Ishikawa (cell line): ENCODE data around the gene IGSF6.

Experiments used
- CEBPB ChIP-seq: IDR thresholded peaks from 2 replicates; pipeline ENCODE4 v1.6.1; 2012
- CREB1 ChIP-seq: IDR thresholded peaks from 2 replicates; pipeline ENCODE4 v1.6.1; 2012; ENCODE audit warnings: low read depth
- EGR1 ChIP-seq: IDR thresholded peaks from 2 replicates; pipeline ENCODE4 v1.6.1; 2012
- EP300 ChIP-seq: IDR thresholded peaks from 2 replicates; pipeline ENCODE4 v1.6.1; 2012; ENCODE audit warnings: borderline replicate concordance
- FOXM1 ChIP-seq: IDR thresholded peaks from 2 replicates; pipeline ENCODE4 v1.6.1; 2012; ENCODE audit warnings: low read depth, borderline replicate concordance
- NFIC ChIP-seq: IDR thresholded peaks from 2 replicates; pipeline ENCODE4 v1.6.1; 2012
- RAD21 ChIP-seq: IDR thresholded peaks from 2 replicates; pipeline ENCODE4 v1.6.1; 2012; ENCODE audit warnings: low read depth
- TAF1 ChIP-seq: IDR thresholded peaks from 2 replicates; pipeline ENCODE4 v1.6.1; 2012; ENCODE audit warnings: low read depth, mild to moderate bottlenecking
- TCF12 ChIP-seq: IDR thresholded peaks from 2 replicates; pipeline ENCODE4 v1.6.1; 2012; ENCODE audit warnings: low read depth
- TEAD4 ChIP-seq: IDR thresholded peaks from 2 replicates; pipeline ENCODE4 v1.6.1; 2012
- YY1 ChIP-seq: IDR thresholded peaks from 2 replicates; pipeline ENCODE4 v1.6.1; 2012; ENCODE audit warnings: low read depth
- ZBTB7A ChIP-seq: IDR thresholded peaks from 2 replicates; pipeline ENCODE4 v1.6.1; 2012; ENCODE audit warnings: low read depth
- TF ChIP-seq, protein P1 (sequence below): IDR thresholded peaks from 2 replicates; pipeline ENCODE4 v1.6.1; 2012
- TF ChIP-seq, protein P2 (sequence below): IDR thresholded peaks from 2 replicates; pipeline ENCODE4 v1.6.1; 2012
- TF ChIP-seq, protein P3 (sequence below): IDR thresholded peaks from 2 replicates; pipeline ENCODE4 v1.6.1; 2012; ENCODE audit warnings: low read depth, mild to moderate bottlenecking

IGSF6 gene

DNA sequence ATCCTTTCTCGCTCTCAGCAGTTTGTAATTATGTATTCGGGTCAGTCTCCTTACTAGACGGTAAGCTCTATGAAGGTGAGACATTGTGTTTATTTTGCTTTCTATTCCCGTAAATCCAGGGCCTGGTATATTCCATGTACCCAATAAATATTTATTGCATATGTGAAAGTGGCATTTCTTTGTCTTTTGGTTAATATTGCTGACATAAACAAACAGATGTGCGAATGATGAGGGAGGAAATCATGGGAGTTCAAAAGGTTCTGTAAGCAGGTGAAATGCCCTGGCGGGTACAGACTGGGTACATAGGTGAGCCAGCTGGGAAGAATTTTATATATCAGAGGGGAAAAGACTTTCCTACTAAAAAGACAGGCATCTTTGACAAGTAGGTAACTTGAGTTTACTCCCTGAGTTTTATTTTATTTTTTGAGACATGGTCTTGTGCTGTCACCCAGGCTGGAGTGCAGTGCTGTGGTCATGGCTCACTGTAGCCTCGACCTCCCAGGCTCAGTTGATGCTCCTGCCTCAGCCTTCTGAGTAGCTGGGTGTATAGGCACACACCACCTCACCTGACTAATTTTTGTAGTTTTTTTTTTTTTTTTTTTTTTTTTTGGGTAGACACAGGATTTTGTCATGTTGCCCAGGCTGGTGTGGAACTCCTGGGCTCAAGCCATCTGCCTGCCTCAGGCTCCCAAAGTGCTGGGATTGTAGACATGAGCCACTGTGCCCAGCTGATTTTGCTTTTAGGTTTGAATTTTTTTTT, 58.7 kb downstream of the IGSF6 start:
- TF ChIP-seq NFIC (no peak), EGR1 (no peak), TEAD4 (no peak), TAF1 (no peak), YY1 (no peak), RAD21 (no peak), FOXM1 (no peak), EP300 (no peak), CREB1 (no peak), CEBPB (no peak), TCF12 (no peak), ZBTB7A (no peak)
- TF ChIP-seq, protein P1, sequence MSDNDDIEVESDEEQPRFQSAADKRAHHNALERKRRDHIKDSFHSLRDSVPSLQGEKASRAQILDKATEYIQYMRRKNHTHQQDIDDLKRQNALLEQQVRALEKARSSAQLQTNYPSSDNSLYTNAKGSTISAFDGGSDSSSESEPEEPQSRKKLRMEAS: no peak

DNA sequence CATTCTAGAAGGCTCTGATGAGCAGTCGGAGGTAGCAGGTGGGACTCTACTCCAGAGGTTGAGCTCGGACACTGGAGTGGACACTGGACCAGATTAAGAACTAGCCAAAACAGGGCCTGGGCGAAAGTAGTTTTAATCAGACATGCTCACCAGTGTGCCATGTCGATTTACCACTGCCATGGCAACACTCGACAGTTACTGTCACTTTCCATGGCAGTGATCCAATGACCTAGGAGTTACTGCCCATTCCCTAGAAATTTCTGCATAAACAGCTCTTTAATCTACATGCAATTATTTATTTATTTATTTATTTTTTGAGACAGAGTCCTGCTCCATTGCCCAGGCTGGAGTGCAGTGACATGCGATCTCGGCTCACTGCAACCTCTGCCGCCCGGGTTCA, 60.2 kb downstream of the IGSF6 start:
- no peak for TF ChIP-seq TCF12

DNA sequence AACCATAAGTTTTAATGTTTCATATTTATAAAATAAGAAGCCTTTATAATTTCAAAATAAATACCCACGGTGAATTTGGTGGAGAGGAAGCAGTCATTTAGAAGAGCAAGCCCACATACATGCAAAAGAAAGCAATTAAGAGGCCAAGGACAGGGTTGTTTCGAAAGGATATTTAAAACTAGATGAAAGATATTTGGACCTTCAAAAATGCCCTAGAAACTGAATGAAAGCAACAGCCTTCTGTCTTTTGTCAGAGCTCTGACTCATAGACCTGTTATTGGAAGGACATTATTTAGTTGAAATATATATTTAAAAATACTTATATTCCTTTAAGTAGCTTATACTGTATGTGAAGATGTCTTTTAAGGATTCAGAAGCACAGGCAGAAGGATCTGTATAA, 61.6 kb downstream of the IGSF6 start:
- TF ChIP-seq, protein P1: no peak
- TF ChIP-seq CREB1 (no peak), NFIC (no peak), TEAD4 (no peak), ZBTB7A (no peak), RAD21 (no peak), EGR1 (no peak), EP300 (no peak)
- TF ChIP-seq, protein P2, sequence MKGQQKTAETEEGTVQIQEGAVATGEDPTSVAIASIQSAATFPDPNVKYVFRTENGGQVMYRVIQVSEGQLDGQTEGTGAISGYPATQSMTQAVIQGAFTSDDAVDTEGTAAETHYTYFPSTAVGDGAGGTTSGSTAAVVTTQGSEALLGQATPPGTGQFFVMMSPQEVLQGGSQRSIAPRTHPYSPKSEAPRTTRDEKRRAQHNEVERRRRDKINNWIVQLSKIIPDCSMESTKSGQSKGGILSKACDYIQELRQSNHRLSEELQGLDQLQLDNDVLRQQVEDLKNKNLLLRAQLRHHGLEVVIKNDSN: no peak

DNA sequence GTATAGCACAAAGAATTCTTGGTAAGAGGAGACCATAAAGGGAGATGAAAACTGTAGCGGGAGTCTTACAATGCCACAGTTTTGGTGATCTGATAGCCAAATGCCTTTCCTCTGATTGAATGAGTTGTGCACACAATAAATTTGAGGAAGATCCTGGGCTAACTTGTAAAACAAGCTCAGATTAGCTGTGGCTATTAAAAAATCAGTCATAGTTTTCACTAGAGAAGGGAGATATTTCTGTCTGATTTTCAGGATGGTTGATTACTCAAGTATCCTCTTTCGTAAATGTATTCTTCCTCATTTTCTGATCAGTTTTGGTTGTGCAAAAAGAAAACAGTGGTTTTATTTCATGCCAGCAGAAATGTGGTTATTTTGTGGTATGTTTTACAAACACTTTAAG, 62.1 kb downstream of the IGSF6 start:
- TF ChIP-seq TCF12: no peak
- no peak for TF ChIP-seq NFIC
- no peak for TF ChIP-seq RAD21
- TF ChIP-seq TAF1: no peak
- TF ChIP-seq YY1: no peak
- TF ChIP-seq ZBTB7A: no peak
- TF ChIP-seq CEBPB: no peak
- no peak for TF ChIP-seq CREB1
- TF ChIP-seq, protein P1: no peak
- TF ChIP-seq, protein P2: no peak
- no peak for TF ChIP-seq EP300
- TF ChIP-seq, protein P3, sequence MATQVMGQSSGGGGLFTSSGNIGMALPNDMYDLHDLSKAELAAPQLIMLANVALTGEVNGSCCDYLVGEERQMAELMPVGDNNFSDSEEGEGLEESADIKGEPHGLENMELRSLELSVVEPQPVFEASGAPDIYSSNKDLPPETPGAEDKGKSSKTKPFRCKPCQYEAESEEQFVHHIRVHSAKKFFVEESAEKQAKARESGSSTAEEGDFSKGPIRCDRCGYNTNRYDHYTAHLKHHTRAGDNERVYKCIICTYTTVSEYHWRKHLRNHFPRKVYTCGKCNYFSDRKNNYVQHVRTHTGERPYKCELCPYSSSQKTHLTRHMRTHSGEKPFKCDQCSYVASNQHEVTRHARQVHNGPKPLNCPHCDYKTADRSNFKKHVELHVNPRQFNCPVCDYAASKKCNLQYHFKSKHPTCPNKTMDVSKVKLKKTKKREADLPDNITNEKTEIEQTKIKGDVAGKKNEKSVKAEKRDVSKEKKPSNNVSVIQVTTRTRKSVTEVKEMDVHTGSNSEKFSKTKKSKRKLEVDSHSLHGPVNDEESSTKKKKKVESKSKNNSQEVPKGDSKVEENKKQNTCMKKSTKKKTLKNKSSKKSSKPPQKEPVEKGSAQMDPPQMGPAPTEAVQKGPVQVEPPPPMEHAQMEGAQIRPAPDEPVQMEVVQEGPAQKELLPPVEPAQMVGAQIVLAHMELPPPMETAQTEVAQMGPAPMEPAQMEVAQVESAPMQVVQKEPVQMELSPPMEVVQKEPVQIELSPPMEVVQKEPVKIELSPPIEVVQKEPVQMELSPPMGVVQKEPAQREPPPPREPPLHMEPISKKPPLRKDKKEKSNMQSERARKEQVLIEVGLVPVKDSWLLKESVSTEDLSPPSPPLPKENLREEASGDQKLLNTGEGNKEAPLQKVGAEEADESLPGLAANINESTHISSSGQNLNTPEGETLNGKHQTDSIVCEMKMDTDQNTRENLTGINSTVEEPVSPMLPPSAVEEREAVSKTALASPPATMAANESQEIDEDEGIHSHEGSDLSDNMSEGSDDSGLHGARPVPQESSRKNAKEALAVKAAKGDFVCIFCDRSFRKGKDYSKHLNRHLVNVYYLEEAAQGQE: no peak
- no peak for TF ChIP-seq FOXM1

DNA sequence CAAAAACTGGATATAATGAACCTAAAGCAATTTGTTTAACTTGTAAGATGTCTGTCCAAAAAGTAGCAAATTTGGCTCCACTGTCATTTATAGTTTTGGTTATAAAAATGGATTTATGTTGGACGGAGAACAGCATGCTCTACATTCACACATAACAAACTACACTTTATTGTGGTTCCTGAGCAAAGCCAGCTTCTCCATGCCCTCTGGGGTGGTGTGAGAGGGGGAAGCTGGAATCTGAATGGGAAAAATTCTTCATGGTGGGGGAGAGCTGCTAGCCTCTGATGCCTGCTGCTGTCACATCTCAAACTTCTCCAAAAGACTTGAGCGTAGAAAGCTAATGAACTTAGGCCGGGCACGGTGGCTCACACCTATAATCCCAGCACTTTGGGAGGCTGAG, 62.9 kb downstream of the IGSF6 start:
- TF ChIP-seq YY1 (no peak), CEBPB (no peak)
